Keratinocyte (primary cell): Measurements from ENCODE around the gene CREM.

Source experiments
- EZH2 ChIP-seq: IDR thresholded peaks from one replicate; pipeline ENCODE4 v1.6.1; 2012; ENCODE audit warnings: inconsistent platforms, mild to moderate bottlenecking, low read length, moderate library complexity
- TF ChIP-seq, protein P1 (sequence below), 3 experiments: IDR thresholded peaks in 1 of 3; conservative IDR thresholded peaks in 1 of 3; optimal IDR thresholded peaks in 1 of 3; 2 replicates in 2 of 3; 3 replicates in 1 of 3; pipeline versions ENCODE3 to v1.5.1; 2011; ENCODE audit warnings: low read length in 3 of 3, mild to moderate bottlenecking in 3 of 3, moderate library complexity in 2 of 3, control low read depth in 1 of 3, inconsistent platforms in 1 of 3; ENCODE audit not compliant: insufficient read depth in 2 of 3; ENCODE audit errors: extremely low read depth in 1 of 3

DNA sequence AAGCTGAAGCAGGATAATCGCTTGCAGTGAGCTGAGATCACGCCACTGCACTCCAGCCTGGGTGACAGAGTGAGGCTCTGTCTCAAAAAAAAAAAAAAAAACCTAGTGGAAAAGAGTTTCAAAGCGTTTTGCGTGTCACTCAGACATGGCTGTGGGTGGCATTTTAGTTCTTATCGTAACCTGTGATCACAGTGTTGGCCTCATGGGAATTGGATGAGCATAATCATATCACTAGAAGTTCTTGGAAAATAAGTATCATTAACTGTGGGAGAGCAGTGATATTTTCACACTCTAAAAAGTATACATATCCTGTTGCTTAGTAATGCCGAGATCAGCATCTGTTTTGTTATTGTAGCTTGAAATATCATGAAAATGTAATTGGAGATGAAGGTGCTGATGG lies 92.6 kb downstream of the CREM start:
- TF ChIP-seq, protein P1, sequence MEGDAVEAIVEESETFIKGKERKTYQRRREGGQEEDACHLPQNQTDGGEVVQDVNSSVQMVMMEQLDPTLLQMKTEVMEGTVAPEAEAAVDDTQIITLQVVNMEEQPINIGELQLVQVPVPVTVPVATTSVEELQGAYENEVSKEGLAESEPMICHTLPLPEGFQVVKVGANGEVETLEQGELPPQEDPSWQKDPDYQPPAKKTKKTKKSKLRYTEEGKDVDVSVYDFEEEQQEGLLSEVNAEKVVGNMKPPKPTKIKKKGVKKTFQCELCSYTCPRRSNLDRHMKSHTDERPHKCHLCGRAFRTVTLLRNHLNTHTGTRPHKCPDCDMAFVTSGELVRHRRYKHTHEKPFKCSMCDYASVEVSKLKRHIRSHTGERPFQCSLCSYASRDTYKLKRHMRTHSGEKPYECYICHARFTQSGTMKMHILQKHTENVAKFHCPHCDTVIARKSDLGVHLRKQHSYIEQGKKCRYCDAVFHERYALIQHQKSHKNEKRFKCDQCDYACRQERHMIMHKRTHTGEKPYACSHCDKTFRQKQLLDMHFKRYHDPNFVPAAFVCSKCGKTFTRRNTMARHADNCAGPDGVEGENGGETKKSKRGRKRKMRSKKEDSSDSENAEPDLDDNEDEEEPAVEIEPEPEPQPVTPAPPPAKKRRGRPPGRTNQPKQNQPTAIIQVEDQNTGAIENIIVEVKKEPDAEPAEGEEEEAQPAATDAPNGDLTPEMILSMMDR (optimal IDR thresholded peaks at IDR 0.05 in 1 of 3, IDR thresholded peaks at IDR 0.05 in 1 of 3, conservative IDR thresholded peaks at IDR 0.05 in 1 of 3; ENCODE audit: extremely low read depth in 1 of 3, insufficient read depth in 2 of 3, low read length in 3 of 3) = no peak
- no peak for TF ChIP-seq EZH2
